Measurements from ENCODE around the gene OR10R2. TPM values are rescaled to one million over a fixed set of nuclear protein-coding genes. Genes with fewer than 3 reads are reported as not detected.
A peak's percentile ranks its signal among the peaks of the same experiment; 100 is the strongest.

OR10R2 gene
- total RNA-seq, 1 experiment from 2014 or later = not detected

- no TSS peak for BruUV-seq (replicated peaks)
- H2AFZ ChIP-seq (ENCODE audit: low read depth, low read length, poor library complexity, severe bottlenecking) = no peak overlapping the region
- DNase-seq (ENCODE audit: low read depth, low spot score) = no peak
- H3K4me3 ChIP-seq (replicated peaks in 1 of 2; ENCODE audit: low read depth in 1 of 2, low read length in 2 of 2) = no peak overlapping the region
- ATAC-seq = no peak
- H3K36me3 ChIP-seq (ENCODE audit: control insufficient read depth in 1 of 2, insufficient read depth in 2 of 2, low read length in 2 of 2) = no peaks in the 10 kb centered on the region
- no peaks in the 10 kb centered on the region for H3K9me3 ChIP-seq (ENCODE audit: control insufficient read depth in 1 of 2, insufficient read depth in 1 of 2, low read depth in 1 of 2, low read length in 2 of 2)
- H3K27me3 ChIP-seq (ENCODE audit: insufficient read depth, low read length) = no peaks in the 10 kb centered on the region
- no peaks in the 10 kb centered on the region for H3K9me2 ChIP-seq (ENCODE audit: insufficient read depth)
- H4K20me1 ChIP-seq (ENCODE audit: insufficient read depth) = no peaks in the 10 kb centered on the region
- TF ChIP-seq, protein P1, sequence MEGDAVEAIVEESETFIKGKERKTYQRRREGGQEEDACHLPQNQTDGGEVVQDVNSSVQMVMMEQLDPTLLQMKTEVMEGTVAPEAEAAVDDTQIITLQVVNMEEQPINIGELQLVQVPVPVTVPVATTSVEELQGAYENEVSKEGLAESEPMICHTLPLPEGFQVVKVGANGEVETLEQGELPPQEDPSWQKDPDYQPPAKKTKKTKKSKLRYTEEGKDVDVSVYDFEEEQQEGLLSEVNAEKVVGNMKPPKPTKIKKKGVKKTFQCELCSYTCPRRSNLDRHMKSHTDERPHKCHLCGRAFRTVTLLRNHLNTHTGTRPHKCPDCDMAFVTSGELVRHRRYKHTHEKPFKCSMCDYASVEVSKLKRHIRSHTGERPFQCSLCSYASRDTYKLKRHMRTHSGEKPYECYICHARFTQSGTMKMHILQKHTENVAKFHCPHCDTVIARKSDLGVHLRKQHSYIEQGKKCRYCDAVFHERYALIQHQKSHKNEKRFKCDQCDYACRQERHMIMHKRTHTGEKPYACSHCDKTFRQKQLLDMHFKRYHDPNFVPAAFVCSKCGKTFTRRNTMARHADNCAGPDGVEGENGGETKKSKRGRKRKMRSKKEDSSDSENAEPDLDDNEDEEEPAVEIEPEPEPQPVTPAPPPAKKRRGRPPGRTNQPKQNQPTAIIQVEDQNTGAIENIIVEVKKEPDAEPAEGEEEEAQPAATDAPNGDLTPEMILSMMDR (IDR thresholded peaks at IDR 0.05 in 2 of 3, conservative IDR thresholded peaks at IDR 0.05 in 1 of 3; ENCODE audit: borderline replicate concordance in 1 of 3, insufficient read depth in 1 of 3, low read depth in 2 of 3, low read length in 2 of 3) = 0 out of 6 replicates have a peak, but pooled peaks of 1 of the 3 experiments have one; percentile 25
- TF ChIP-seq SIN3A (IDR thresholded peaks at IDR 0.05; ENCODE audit: low read depth) = no peak
- TF ChIP-seq ZBTB33 (IDR thresholded peaks at IDR 0.05; ENCODE audit: extremely low read depth, insufficient replicate concordance, low read length) = no peak
- 0 out of 2 replicates have a peak, but pooled peaks have one; percentile 17 for TF ChIP-seq RAD21 (IDR thresholded peaks at IDR 0.05; ENCODE audit: low read depth)
- TF ChIP-seq YY1 (IDR thresholded peaks at IDR 0.05; ENCODE audit: extremely low read depth, insufficient replicate concordance, low read depth, low read length) = no peak
- no peak for TF ChIP-seq MAX (IDR thresholded peaks at IDR 0.05)
- ChIA-PET RAD21 (ENCODE audit: low non-redundant PET in 1 of 2, low total read pairs in 2 of 2, uncharacterized antibody in 2 of 2, unreplicated experiment in 2 of 2) (no interaction called here), CTCF (interaction anchor here (1.3 to 1.5 kb wide), 2 partner anchors 293 to 502 kb away, joined by 4 to 13 read pairs; no protein-coding TSS in a partner anchor), POLR2A (no interaction called here)
- H3K9ac ChIP-seq (ENCODE audit: low read length) = no peak overlapping the region
- no peak overlapping the region for H3K4me2 ChIP-seq (ENCODE audit: low read length)
- intact Hi-C loops (cut with micrococcal nuclease) = no loop called here
- H3K4me1 ChIP-seq (ENCODE audit: control insufficient read depth in 1 of 2, insufficient read depth in 2 of 2, low read length in 2 of 2) = no peaks in the 10 kb centered on the region
- no peak overlapping the region for H3K27ac ChIP-seq (ENCODE audit: low read depth, low read length)
- H3K79me2 ChIP-seq (ENCODE audit: insufficient read depth, low read length) = no peaks in the 10 kb centered on the region
These were observed 24.4 kb downstream of the OR10R2 start for GRCh38 chr1:158496374-158496773.

Measured in HCT116 (cell line).